A549 (cell line): ENCODE measurements around the gene THUMPD2. TPM values are rescaled to one million over a fixed set of nuclear protein-coding genes. Genes with fewer than 3 reads are reported as not detected.

Experiments
- ATAC-seq, 2 experiments: fragments of 200-7000 bp in 1 of 2; fragments of >200 bp in 1 of 2; cut with Nextera tagmentation in 1 of 2; cut with Tn5 transposase in 1 of 2; 3 replicates each; pipeline versions ENCODE4 v1.8.0 to v1.9.1; 2018 to 2020; ENCODE audit warnings: mild to moderate bottlenecking in 1 of 2, moderate library complexity in 1 of 2
- CTCF ChIA-PET: fragments of 300-600 bp; sonication (Branson Sonifier 250); formaldehyde crosslinking; extraction: SDS; loops from one replicate; lab custom pipeline; 2021; ENCODE audit warnings: antibody characterized with exemption, inconsistent platforms; lab: Yijun Ruan, JAX
- POLR2A ChIA-PET: fragments of 350-600 bp; formaldehyde crosslinking; extraction: SDS; loops from one replicate; lab custom pipeline; 2021; ENCODE audit warnings: antibody characterized with exemption, inconsistent platforms; lab: Yijun Ruan, JAX
- DNase-seq, 2 experiments: peaks; one replicate each; pipeline versions ENCODE4 v3.0.0 to v3.0.0-alpha.2; 2011 to 2016; ENCODE audit warnings: low read depth in 1 of 2, low spot score in 1 of 2
- FAIRE-seq: peaks from 2 replicates; lab custom pipeline; 2011; peaks lifted over from hg19 to GRCh38; lab: Jason Lieb, UNC
- H3K27ac ChIP-seq, 2 experiments: fragments of >200 bp; sonication (Bioruptor Twin); formaldehyde crosslinking; 3 replicates each; pipeline ENCODE4 v1.5.1; 2016 to 2017
- H3K4me1 ChIP-seq: fragments of >200 bp; sonication (Bioruptor Twin); formaldehyde crosslinking; 3 replicates; pipeline ENCODE4 v1.6.1; 2016
- H3K4me2 ChIP-seq: fragments of >200 bp; sonication (Bioruptor Twin); formaldehyde crosslinking; 3 replicates; pipeline ENCODE4 v1.6.1; 2016
- H3K4me3 ChIP-seq: fragments of >200 bp; sonication (Bioruptor Twin); formaldehyde crosslinking; 3 replicates; pipeline ENCODE4 v1.5.1; 2016
- H3K9me3 ChIP-seq: fragments of >200 bp; sonication (Bioruptor Twin); formaldehyde crosslinking; 3 replicates; pipeline ENCODE4 v1.6.1; 2016
- CBX2 ChIP-seq: fragments of 200-600 bp; sonication (generic); IDR thresholded peaks from 2 replicates; pipeline ENCODE4 v1.6.1; 2016; ENCODE audit warnings: low read depth, mild to moderate bottlenecking, borderline replicate concordance
- CEBPB ChIP-seq, 2 experiments: fragments of >200 bp in 1 of 2; sonication (Bioruptor Twin) in 1 of 2; formaldehyde crosslinking in 1 of 2; IDR thresholded peaks; 2 replicates each; pipeline ENCODE4 v1.6.1; 2012 to 2016
- EHF ChIP-seq: fragments of 250-450 bp; sonication (Bioruptor Pico); IDR thresholded peaks from 2 replicates; pipeline ENCODE4 v1.5.0; 2020; ENCODE audit warnings: mild to moderate bottlenecking
- FOSB ChIP-seq: fragments of 250-450 bp; sonication (Bioruptor Pico); IDR thresholded peaks from 2 replicates; pipeline ENCODE4 v1.5.0; 2020; ENCODE audit warnings: mild to moderate bottlenecking, moderate library complexity
- FOXS1 ChIP-seq: fragments of 250-450 bp; sonication (Bioruptor Pico); IDR thresholded peaks from 2 replicates; pipeline ENCODE4 v1.5.0; 2020; ENCODE audit warnings: mild to moderate bottlenecking, moderate library complexity
- GATA3 ChIP-seq: IDR thresholded peaks from 2 replicates; pipeline ENCODE4 v1.6.1; 2012; ENCODE audit warnings: borderline replicate concordance
- HEYL ChIP-seq: fragments of 250-450 bp; sonication (Bioruptor Pico); IDR thresholded peaks from 2 replicates; pipeline ENCODE4 v1.8.0; 2021; ENCODE audit warnings: mild to moderate bottlenecking, moderate library complexity
- HOXA7 ChIP-seq: fragments of 250-450 bp; sonication (Bioruptor Pico); IDR thresholded peaks from 2 replicates; pipeline ENCODE4 v1.5.0; 2020; ENCODE audit warnings: mild to moderate bottlenecking, moderate library complexity
- HOXB13 ChIP-seq: fragments of 250-450 bp; sonication (Bioruptor Pico); IDR thresholded peaks from 2 replicates; pipeline ENCODE4 v1.5.0; 2020; ENCODE audit warnings: low read depth, mild to moderate bottlenecking, moderate library complexity
- HOXB5 ChIP-seq: fragments of 250-450 bp; sonication (Bioruptor Pico); IDR thresholded peaks from 2 replicates; pipeline ENCODE4 v1.5.0; 2020; ENCODE audit warnings: mild to moderate bottlenecking, moderate library complexity
- JUN ChIP-seq, 2 experiments: fragments of >200 bp; sonication (Bioruptor Twin); formaldehyde crosslinking; IDR thresholded peaks; 2 replicates in 1 of 2; 3 replicates in 1 of 2; pipeline ENCODE4 v1.6.1; 2016 to 2017
- KDM1A ChIP-seq: fragments of 200-600 bp; sonication (generic); IDR thresholded peaks from 2 replicates; pipeline ENCODE4 v1.6.1; 2016; ENCODE audit warnings: low read depth, mild to moderate bottlenecking
- KDM5A ChIP-seq: fragments of 200-600 bp; sonication (generic); IDR thresholded peaks from 2 replicates; pipeline ENCODE4 v1.6.1; 2016; ENCODE audit warnings: antibody characterized with exemption, mild to moderate bottlenecking
- MAZ ChIP-seq: fragments of 150-350 bp; IDR thresholded peaks from 2 replicates; pipeline ENCODE4 v1.6.1; 2014; ENCODE audit warnings: antibody characterized with exemption, low read depth, low read length, borderline replicate concordance
- NR3C1 ChIP-seq: fragments of >200 bp; sonication (Bioruptor Twin); formaldehyde crosslinking; IDR thresholded peaks from 3 replicates; pipeline ENCODE4 v1.6.1; 2017
- PHF8 ChIP-seq: fragments of 200-600 bp; sonication (generic); IDR thresholded peaks from 2 replicates; pipeline ENCODE4 v1.6.1; 2016; ENCODE audit warnings: low read depth, mild to moderate bottlenecking, antibody characterized with exemption, moderate library complexity, borderline replicate concordance
- POLR2A ChIP-seq: IDR thresholded peaks from 2 replicates; pipeline ENCODE4 v1.6.1; 2012; ENCODE audit warnings: mild to moderate bottlenecking, low read length
- POLR2AphosphoS2 ChIP-seq: conservative IDR thresholded peaks from 2 replicates; pipeline ENCODE4 v1.6.1; 2012; ENCODE audit warnings: low read length, improper control_type of control experiment, inconsistent platforms
- RARB ChIP-seq: fragments of 250-450 bp; sonication (Bioruptor Pico); IDR thresholded peaks from 2 replicates; pipeline ENCODE4 v1.8.0; 2021; ENCODE audit warnings: mild to moderate bottlenecking, moderate library complexity
- RCOR1 ChIP-seq: fragments of 150-350 bp; IDR thresholded peaks from 2 replicates; pipeline ENCODE4 v1.6.1; 2014; ENCODE audit warnings: antibody characterized with exemption, low read length, low read depth
- SMC3 ChIP-seq: fragments of >200 bp; sonication (Bioruptor Twin); formaldehyde crosslinking; IDR thresholded peaks from 3 replicates; pipeline ENCODE4 v1.6.1; 2018; ENCODE audit warnings: inconsistent platforms
- ZFP36 ChIP-seq: fragments of 450-650 bp; IDR thresholded peaks from 2 replicates; pipeline ENCODE4 v1.6.1; 2014; ENCODE audit warnings: borderline replicate concordance; ENCODE audit not compliant: partially characterized antibody
- ZNF302 ChIP-seq: fragments of 250-450 bp; sonication (Bioruptor Pico); IDR thresholded peaks from 2 replicates; pipeline ENCODE4 v1.9.0; 2021; ENCODE audit warnings: inconsistent platforms, mild to moderate bottlenecking, moderate library complexity
- ZSCAN20 ChIP-seq: fragments of 250-450 bp; sonication (Bioruptor Pico); IDR thresholded peaks from 2 replicates; pipeline ENCODE4 v1.8.0; 2022; ENCODE audit warnings: mild to moderate bottlenecking, moderate library complexity
- WGBS: methylation state at CpG from one replicate; pipeline ENCODE4 v1.1.6; 2017; ENCODE audit errors: missing lambda C conversion rate; 5-methylcytosine and 5-hydroxymethylcytosine counted together
- polyA plus RNA-seq, 4 experiments: library from polyadenylated mRNA; depleted of rRNA in 3 of 4; stranded (reverse); fragments of >200 nt; fragmentation: RNase III in 1 of 4; extraction: RNeasy Plus Mini Kit Qiagen cat#74134 plus additional on column Dnase treatment in 1 of 4; gene quantifications; 2 replicates in 3 of 4; 3 replicates in 1 of 4; pipeline ENCODE4 v1.2.3, GENCODE V29; 2011 to 2017
- TF ChIP-seq, protein P1 (sequence below): IDR thresholded peaks from 2 replicates; pipeline ENCODE4 v1.6.1; 2012
- TF ChIP-seq, protein P2 (sequence below): fragments of 250-450 bp; sonication (Bioruptor Pico); IDR thresholded peaks from 2 replicates; pipeline ENCODE4 v1.5.0; 2020; ENCODE audit warnings: low read depth, mild to moderate bottlenecking, moderate library complexity
- TF ChIP-seq, protein P3 (sequence below): IDR thresholded peaks from 2 replicates; pipeline ENCODE4 v1.6.1; 2012; ENCODE audit warnings: low read depth, borderline replicate concordance
- TF ChIP-seq, protein P4 (sequence below): fragments of >200 bp; sonication (Bioruptor Twin); formaldehyde crosslinking; IDR thresholded peaks from 3 replicates; pipeline ENCODE4 v1.6.1; 2016
- TF ChIP-seq, protein P5 (sequence below): IDR thresholded peaks from 2 replicates; pipeline ENCODE4 v1.6.1; 2012

Gene THUMPD2
- polyA plus RNA-seq, 2 of the 4 experiments (the other 2 are of a cell fraction) = 13.8 to 25.3 TPM

DNA sequence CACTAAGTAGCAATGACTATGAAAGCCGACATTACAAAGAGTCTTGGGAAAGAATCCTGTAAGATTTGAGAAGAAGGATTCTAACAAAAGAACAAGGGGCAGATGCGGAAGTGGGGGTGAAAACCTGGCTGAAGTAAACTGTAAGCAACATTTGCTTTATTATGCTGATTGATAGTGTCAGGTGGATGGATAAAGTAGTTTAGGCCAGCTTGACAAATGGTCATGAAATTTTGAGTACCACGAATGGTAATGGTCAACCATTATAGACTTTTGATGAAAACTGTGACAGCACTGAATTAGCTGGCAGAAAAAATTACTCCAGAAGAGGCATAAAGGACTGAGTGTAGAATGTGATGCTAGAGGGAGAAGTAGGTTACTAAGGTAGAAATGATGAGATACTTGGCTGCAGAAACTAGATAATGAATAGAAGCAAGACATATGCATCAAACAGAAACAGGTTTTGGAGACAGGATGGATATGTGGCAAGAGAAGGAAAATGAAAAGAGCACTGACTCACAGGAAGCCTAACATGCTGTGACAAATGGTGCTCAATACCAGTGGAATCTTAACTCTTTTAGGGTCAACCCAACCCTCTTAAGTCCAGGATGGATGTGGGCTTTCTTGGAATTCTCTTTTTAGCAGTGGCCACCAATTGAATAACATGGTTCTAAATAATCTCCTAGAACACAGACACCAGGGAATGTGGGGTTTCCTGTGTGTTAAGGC lies 6.8 kb downstream of the THUMPD2 start:
- FAIRE-seq (peak; percentile 32), DNase-seq (no peak), ATAC-seq (peak in 1 of 2 experiments; percentile 43; a peak in 2 of 6 replicates)
- no peak overlapping the region for H3K27ac ChIP-seq
- H3K4me1 ChIP-seq = peaks cover 2% of the 10 kb centered on the region; the same call in 1 of the 3 replicates
- H3K9me3 ChIP-seq = 0 out of 3 replicates have a peak, but pooled peaks cover 4% of the 10 kb centered on the region
- ChIA-PET POLR2A (no interaction called here), CTCF (no interaction called here)
- 93% methylated on average over 3 of the region's 3 CpGs for whole genome bisulfite sequencing
- no peak overlapping the region for H3K4me3 ChIP-seq
- no peak overlapping the region for H3K4me2 ChIP-seq
- TF ChIP-seq HEYL (CRISPR knock-in tag) = no peak
- no peak for TF ChIP-seq FOSB
- TF ChIP-seq, protein P1, sequence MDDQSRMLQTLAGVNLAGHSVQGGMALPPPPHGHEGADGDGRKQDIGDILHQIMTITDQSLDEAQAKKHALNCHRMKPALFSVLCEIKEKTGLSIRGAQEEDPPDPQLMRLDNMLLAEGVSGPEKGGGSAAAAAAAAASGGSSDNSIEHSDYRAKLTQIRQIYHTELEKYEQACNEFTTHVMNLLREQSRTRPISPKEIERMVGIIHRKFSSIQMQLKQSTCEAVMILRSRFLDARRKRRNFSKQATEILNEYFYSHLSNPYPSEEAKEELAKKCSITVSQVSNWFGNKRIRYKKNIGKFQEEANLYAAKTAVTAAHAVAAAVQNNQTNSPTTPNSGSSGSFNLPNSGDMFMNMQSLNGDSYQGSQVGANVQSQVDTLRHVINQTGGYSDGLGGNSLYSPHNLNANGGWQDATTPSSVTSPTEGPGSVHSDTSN = no peak
- TF ChIP-seq ZSCAN20 (CRISPR knock-in tag) = no peak
- no peak for TF ChIP-seq POLR2AphosphoS2
- TF ChIP-seq KDM1A = no peak
- TF ChIP-seq, protein P2, sequence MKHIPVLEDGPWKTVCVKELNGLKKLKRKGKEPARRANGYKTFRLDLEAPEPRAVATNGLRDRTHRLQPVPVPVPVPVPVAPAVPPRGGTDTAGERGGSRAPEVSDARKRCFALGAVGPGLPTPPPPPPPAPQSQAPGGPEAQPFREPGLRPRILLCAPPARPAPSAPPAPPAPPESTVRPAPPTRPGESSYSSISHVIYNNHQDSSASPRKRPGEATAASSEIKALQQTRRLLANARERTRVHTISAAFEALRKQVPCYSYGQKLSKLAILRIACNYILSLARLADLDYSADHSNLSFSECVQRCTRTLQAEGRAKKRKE (CRISPR knock-in tag) = no peak
- TF ChIP-seq, protein P3, sequence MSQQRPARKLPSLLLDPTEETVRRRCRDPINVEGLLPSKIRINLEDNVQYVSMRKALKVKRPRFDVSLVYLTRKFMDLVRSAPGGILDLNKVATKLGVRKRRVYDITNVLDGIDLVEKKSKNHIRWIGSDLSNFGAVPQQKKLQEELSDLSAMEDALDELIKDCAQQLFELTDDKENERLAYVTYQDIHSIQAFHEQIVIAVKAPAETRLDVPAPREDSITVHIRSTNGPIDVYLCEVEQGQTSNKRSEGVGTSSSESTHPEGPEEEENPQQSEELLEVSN = no peak
- no peak for TF ChIP-seq CEBPB (IDR thresholded peaks at IDR 0.05)
- no peak for TF ChIP-seq HOXB13 (CRISPR knock-in tag)
- TF ChIP-seq RARB (CRISPR knock-in tag) = no peak
- no peak for TF ChIP-seq GATA3
- no peak for TF ChIP-seq EHF (CRISPR knock-in tag)
- no peak for TF ChIP-seq KDM5A
- TF ChIP-seq, protein P4, sequence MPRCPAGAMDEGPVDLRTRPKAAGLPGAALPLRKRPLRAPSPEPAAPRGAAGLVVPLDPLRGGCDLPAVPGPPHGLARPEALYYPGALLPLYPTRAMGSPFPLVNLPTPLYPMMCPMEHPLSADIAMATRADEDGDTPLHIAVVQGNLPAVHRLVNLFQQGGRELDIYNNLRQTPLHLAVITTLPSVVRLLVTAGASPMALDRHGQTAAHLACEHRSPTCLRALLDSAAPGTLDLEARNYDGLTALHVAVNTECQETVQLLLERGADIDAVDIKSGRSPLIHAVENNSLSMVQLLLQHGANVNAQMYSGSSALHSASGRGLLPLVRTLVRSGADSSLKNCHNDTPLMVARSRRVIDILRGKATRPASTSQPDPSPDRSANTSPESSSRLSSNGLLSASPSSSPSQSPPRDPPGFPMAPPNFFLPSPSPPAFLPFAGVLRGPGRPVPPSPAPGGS = no peak
- no peak for TF ChIP-seq CBX2
- no peak for TF ChIP-seq SMC3
- TF ChIP-seq ZNF302 (CRISPR knock-in tag) = no peak
- no peak for TF ChIP-seq JUN (IDR thresholded peaks at IDR 0.05)
- TF ChIP-seq POLR2A = no peak

DNA sequence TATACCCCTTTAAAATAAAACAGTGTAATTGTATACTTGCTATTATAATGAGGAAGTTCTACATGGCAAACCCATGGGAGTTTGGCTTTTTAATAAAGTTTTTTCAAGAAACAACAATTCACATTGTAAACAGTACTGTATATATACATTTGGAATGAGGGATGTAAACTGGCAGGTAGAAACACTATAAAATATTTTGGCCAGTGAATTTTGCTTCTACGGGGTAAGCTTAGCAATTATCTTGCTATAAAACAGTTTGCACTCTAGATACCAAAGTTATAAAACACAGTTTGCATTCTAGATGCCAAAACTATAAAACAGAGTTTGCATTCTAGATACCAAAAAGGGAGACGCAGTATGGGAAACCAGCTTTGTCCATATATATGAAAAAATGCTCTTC lies 16.6 kb downstream of the THUMPD2 start:
- H3K27ac ChIP-seq = no peak overlapping the region
- no peak overlapping the region for H3K4me3 ChIP-seq
- FAIRE-seq (no peak), ATAC-seq (no peak), DNase-seq (no peak)
- no peaks in the 10 kb centered on the region for H3K4me1 ChIP-seq
- no peak overlapping the region for H3K4me2 ChIP-seq
- CTCF ChIA-PET = no interaction called here
- H3K9me3 ChIP-seq = no peaks in the 10 kb centered on the region
- WGBS = 89% methylated on average over 2 of the region's 2 CpGs
- POLR2A ChIA-PET = no interaction called here
- no peak for TF ChIP-seq RCOR1
- no peak for TF ChIP-seq PHF8
- no peak for TF ChIP-seq MAZ
- TF ChIP-seq HEYL (CRISPR knock-in tag) = no peak
- TF ChIP-seq ZFP36 = no peak
- TF ChIP-seq POLR2AphosphoS2 = no peak
- TF ChIP-seq, protein P2 (CRISPR knock-in tag) = no peak
- TF ChIP-seq KDM5A = no peak
- TF ChIP-seq HOXB5 = no peak
- TF ChIP-seq FOXS1 (CRISPR knock-in tag) = no peak
- TF ChIP-seq, protein P5, sequence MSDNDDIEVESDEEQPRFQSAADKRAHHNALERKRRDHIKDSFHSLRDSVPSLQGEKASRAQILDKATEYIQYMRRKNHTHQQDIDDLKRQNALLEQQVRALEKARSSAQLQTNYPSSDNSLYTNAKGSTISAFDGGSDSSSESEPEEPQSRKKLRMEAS = no peak
- TF ChIP-seq, protein P4 = no peak
- TF ChIP-seq HOXA7 = no peak
- TF ChIP-seq NR3C1 = no peak
- no peak for TF ChIP-seq EHF (CRISPR knock-in tag)
- no peak for TF ChIP-seq JUN (IDR thresholded peaks at IDR 0.05)
